Mesothelial cell of epicardium (in vitro differentiated cells): Measurements from ENCODE around the gene NDUFB4. TPM values are rescaled to one million over a fixed set of nuclear protein-coding genes. Genes with fewer than 3 reads are reported as not detected.

Source experiments
- DNase-seq, 2 experiments: peaks; one replicate each; pipeline ENCODE4 v3.0.0; 2021; ENCODE audit warnings: low spot score in 2 of 2; ENCODE audit not compliant: unreplicated experiment in 2 of 2
- H3K27ac Mint-ChIP-seq: 2 replicates; pipeline ENCODE4 v1.8.0; 2021; ENCODE audit warnings: mixed read lengths
- H3K27me3 Mint-ChIP-seq: 2 replicates; pipeline ENCODE4 v1.8.0; 2021; ENCODE audit warnings: low read depth, mixed read lengths
- H3K36me3 Mint-ChIP-seq: 2 replicates; pipeline ENCODE4 v1.8.0; 2021; ENCODE audit warnings: mixed read lengths
- H3K4me1 Mint-ChIP-seq: 2 replicates; pipeline ENCODE4 v1.8.0; 2021; ENCODE audit warnings: mixed read lengths
- H3K4me3 Mint-ChIP-seq: 2 replicates; pipeline ENCODE4 v1.8.0; 2021; ENCODE audit warnings: mild to moderate bottlenecking, moderate library complexity, mixed read lengths
- H3K9me3 Mint-ChIP-seq: 2 replicates; pipeline ENCODE4 v1.8.0; 2021; ENCODE audit warnings: mixed read lengths
- CTCF ChIP-seq: fragments of 200-600 bp; sonication (generic); IDR thresholded peaks from one replicate; pipeline ENCODE4 v1.5.0; 2021; ENCODE audit warnings: antibody characterized with exemption; ENCODE audit not compliant: unreplicated experiment
- total RNA-seq: library from RNA; stranded (reverse); gene quantifications from 3 replicates; pipeline ENCODE4 v1.2.1, GENCODE V29; 2021

Gene NDUFB4
- total RNA-seq, 1 donor from 2014 or later, result 103 TPM

- Mint-ChIP-seq H3K4me1 (peaks cover 15% of the 10 kb centered on the region), H3K27me3 (no peaks in the 10 kb centered on the region), H3K4me3 (no peak overlapping the region), H3K9me3 (no peaks in the 10 kb centered on the region), H3K27ac (no peak overlapping the region), H3K36me3 (no peaks in the 10 kb centered on the region)
- DNase-seq, result no peak
- no peak for TF ChIP-seq CTCF
Measured at GRCh38 chr3:120568598-120568997, 27.5 kb upstream of the NDUFB4 start.

DNA sequence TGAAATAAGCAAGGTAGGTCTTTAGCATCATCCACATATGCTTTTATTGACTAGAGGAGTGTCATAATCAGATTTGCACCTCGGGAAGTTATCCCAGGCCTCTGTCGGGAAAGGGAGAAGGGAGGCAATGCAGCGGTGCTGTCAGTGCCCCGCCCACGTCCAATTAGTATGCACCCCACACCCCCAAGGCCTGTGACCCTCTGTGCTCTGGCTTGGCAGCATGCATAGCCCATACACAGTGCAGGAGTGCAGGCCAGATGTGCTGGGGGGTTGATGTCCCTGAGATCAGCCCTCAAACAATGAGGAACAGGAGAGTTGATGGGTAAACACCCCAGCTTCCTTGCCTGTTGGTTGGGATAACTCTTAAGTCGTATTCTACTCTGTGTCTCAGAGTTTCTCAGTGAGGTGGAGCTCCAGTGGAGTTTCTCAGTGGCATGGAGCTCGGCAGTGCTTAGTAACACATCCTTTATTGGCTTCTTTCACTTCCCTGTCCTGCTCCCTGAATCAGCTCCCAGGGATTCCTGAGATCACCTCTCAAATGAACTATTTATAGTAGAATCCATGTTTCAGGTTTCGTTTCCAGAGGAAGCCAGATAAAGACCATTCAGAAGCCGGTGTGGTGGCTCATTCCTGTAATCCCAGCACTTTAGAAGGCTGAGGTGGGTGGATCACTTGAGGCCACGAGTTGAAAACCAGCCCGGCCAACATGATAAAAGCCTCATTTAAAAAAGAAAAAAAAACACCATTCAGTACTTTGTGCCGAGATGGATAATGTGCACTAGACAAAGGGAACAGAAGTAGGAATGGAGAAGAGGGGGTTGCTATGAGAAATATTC lies 26.7 kb upstream of the NDUFB4 start:
- TF ChIP-seq CTCF, result no peak
- no peak overlapping the region for H3K4me3 Mint-ChIP-seq
- H3K4me1 Mint-ChIP-seq, result peaks cover 11% of the 10 kb centered on the region
- H3K9me3 Mint-ChIP-seq, result no peaks in the 10 kb centered on the region
- no peaks in the 10 kb centered on the region for H3K36me3 Mint-ChIP-seq
- no peak overlapping the region for H3K27ac Mint-ChIP-seq
- H3K27me3 Mint-ChIP-seq, result no peaks in the 10 kb centered on the region
- no peak for DNase-seq

DNA sequence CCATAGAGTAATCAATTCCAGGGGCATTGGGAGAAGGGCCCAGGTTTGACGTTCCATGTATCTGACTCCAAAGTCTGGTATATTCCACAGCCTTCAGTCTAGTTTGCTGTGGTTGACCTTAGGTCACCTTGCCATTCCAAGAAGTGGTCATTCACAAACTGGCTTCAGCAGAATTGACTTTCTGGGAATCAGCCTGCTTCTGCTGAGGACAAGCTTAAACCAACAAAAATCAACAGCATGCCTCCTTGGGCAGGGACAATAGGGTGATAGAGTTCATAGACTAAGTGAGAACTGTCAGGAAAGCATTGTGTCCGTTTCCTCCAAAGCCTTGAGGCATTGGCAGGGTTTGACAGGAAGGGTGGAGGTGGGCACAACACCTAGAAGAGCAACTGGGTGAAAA lies 24.1 kb upstream of the NDUFB4 start:
- Mint-ChIP-seq H3K27me3 (no peaks in the 10 kb centered on the region), H3K4me3 (no peak overlapping the region), H3K36me3 (no peaks in the 10 kb centered on the region), H3K9me3 (no peaks in the 10 kb centered on the region), H3K4me1 (peaks cover 7% of the 10 kb centered on the region), H3K27ac (no peak overlapping the region)
- no peak for TF ChIP-seq CTCF
- DNase-seq, result no peak

DNA sequence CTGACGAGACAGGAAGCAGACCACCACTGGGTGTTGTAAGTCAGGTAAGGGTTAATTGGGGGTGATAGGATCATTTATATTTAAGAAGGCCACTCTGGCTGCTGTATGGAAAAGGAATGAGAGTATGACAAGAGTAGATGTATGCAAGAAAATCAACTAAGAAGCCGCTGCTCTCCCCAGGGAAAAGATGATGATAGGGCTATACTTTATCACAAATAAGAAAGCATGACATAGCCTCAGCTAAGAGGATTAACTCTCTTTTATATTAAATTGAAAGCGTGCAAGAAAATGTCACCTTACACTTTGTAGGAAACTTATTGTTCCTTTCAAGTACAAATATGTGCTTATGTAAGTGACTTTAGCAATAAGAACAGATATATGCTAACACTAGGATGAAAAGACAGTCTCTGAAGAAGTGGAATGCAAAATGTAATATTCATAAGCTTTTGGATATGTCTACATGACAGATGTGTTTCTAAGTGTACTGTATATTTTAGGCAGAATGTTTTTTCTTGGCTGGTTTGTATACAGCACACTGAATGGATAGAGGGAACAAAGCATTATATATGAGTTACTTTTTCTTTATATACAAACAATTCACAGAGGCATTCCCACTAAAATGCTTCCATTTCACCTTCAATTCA lies 8.7 kb upstream of the NDUFB4 start:
- H3K4me1 Mint-ChIP-seq, result no peaks in the 10 kb centered on the region
- H3K9me3 Mint-ChIP-seq, result peaks cover 3% of the 10 kb centered on the region

GRCh38 chr3:120595788-120596115 lies 384 bp upstream of the NDUFB4 start:
- DNase-seq, result no peak
- peak overlapping the region; percentile 97 for H3K27ac Mint-ChIP-seq
- H3K4me3 Mint-ChIP-seq, result peak overlapping the region; percentile 87
- no peaks in the 10 kb centered on the region for H3K9me3 Mint-ChIP-seq
- H3K27me3 Mint-ChIP-seq, result no peaks in the 10 kb centered on the region
- no peak for TF ChIP-seq CTCF
- peaks cover 7% of the 10 kb centered on the region for H3K4me1 Mint-ChIP-seq
- H3K36me3 Mint-ChIP-seq, result peaks cover 2% of the 10 kb centered on the region

More for the DNA sequence above, 8.7 kb upstream of the NDUFB4 start:
- no peak overlapping the region for H3K27ac Mint-ChIP-seq
- H3K4me3 Mint-ChIP-seq, result no peak overlapping the region
- TF ChIP-seq CTCF, result no peak
- no peak for DNase-seq
- H3K27me3 Mint-ChIP-seq, result no peaks in the 10 kb centered on the region
- H3K36me3 Mint-ChIP-seq, result no peaks in the 10 kb centered on the region
